Globus pallidus (tissue), 1 donor: Measurements from ENCODE around the gene STAT5B.
A peak's percentile ranks its signal among the peaks of the same experiment; 100 is the strongest.
"Not testable (repeated sequence)": the region's sequence is repeated elsewhere in the genome, so short reads cannot be mapped to it uniquely, and the experiment has no call there.

ENCODE experiments used
- DNase-seq: peaks from one replicate; pipeline ENCODE4 v3.0.0-alpha.2; 2015; ENCODE audit warnings: low spot score

Gene STAT5B

GRCh38 chr17:42305543-42306384 is 29.6 kb upstream of the STAT5B start:
- DNase-seq: no peak

DNA sequence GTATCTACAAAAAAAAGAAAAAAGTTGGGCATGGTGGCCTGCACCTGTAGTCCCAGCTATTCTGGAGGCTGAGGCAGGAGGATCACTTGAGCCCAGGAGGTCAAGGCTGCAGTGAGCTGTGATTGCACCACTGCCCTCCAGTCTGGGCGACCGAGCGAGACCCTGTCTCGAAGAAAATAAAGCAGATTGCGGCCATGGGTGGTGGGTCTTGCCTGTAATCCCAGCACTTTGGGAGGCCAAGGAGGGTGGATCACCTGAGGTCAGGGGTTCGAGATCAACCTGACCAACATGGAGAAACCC is 28.8 kb upstream of the STAT5B start:
- DNase-seq: not testable (repeated sequence)

DNA sequence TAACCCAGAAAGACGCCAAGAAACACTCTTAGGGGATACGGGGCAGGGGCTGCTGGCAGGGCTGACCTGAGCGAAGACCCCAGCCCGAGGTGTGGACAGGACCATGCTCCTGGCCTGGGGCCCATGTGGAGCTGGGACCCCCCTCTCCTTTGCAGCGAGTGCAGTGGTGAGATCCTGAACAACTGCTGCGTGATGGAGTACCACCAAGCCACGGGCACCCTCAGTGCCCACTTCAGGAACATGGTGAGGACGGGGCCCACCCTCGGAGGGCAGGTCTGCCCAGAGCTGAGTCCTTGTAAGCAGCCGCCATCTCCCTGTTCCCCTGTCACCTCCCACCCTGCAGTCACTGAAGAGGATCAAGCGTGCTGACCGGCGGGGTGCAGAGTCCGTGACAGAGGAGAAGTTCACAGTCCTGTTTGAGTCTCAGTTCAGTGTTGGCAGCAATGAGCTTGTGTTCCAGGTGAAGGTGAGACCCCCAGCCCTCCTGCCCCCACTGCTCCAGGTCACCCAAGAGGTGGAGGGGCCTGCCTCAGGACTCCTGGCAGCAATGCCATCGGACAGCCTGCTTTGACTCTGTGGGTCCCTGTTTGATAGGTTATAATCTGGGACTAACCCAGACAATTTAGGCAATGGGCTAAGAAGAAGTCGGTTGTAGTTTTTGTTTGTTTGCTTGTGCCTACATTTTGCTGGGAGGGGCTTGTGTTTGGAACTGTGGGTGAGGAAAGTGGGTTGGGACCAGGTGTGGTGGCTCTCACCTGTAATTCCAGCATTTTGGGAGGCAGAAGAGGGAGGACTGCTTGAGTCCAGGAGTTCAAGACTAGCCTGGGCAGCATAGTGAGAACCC is 28.2 kb upstream of the STAT5B start:
- DNase-seq: no peak

DNA sequence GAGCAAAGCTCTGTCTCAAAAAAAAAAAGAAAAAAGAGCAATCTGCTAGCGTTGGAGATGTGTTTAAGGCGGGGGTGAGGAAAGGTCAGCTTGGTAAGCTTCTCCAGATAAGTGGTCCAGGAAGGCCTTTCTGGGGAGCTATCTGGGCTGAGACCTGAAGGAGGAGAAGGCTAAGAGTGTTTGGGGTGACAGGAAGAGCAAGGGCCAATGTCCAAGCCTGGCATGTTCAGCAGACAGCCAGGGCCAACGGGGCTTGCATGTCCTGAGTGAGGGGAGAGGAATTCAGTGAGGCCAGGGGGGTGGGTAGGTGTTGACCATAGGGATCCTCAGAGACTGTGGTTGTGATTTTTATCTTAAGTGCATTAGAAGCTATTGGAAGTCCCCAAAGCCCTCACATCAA is 27.5 kb upstream of the STAT5B start:
- DNase-seq: no peak

DNA sequence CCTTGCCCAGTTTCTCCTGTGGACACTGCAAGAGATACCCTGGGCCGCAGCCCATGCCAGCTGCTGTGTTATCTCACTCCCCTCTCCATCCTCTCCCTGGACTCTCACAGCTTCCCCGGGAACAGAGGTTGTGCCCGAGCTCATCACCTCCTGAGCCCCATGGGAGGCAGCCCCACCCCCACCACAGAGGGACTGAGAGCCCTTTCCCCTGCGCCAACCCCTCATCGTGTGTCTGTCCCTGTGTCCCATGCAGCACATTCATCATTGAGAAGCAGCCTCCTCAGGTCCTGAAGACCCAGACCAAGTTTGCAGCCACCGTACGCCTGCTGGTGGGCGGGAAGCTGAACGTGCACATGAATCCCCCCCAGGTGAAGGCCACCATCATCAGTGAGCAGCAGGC is 24.8 kb upstream of the STAT5B start:
- DNase-seq: no peak

DNA sequence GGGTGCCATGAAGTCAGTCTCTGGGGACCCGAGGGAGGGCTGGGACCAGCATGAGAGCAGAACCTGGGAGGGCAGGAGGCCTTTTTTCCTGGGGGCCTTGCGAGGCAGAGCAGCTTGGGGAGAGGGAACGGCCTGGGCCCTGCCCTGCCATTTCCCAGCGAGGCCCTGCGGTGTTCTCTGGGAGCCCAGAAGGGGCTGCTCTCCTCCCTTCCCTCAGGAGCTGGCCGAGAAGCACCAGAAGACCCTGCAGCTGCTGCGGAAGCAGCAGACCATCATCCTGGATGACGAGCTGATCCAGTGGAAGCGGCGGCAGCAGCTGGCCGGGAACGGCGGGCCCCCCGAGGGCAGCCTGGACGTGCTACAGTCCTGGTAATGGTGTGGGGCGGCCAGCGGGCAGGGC is 23.7 kb upstream of the STAT5B start:
- DNase-seq: not testable (repeated sequence)

GRCh38 chr17:42299361-42299760 is 23.2 kb upstream of the STAT5B start:
- not testable (repeated sequence) for DNase-seq

DNA sequence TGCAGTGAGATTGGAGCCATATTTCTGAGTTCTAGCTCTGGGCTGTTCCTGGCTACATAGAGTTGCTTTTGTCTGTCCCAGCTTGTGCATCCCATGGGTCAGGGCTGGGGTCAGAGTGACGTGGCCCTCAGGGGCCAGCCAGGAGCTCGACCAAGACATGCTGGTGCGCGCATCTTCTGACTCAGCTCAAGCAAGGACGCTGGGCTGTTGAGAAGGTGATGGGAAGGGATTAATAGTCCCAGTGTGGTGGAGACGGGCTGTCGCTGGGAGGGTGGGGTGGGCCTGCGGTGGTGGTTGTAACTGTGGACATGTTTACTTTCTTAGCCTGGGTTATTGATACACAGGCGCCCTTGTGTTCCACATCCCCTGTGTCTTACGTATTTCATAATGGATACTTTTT is 21.6 kb upstream of the STAT5B start:
- DNase-seq: not testable (repeated sequence)

GRCh38 chr17:42296012-42296411 is 19.8 kb upstream of the STAT5B start:
- DNase-seq: no peak

DNA sequence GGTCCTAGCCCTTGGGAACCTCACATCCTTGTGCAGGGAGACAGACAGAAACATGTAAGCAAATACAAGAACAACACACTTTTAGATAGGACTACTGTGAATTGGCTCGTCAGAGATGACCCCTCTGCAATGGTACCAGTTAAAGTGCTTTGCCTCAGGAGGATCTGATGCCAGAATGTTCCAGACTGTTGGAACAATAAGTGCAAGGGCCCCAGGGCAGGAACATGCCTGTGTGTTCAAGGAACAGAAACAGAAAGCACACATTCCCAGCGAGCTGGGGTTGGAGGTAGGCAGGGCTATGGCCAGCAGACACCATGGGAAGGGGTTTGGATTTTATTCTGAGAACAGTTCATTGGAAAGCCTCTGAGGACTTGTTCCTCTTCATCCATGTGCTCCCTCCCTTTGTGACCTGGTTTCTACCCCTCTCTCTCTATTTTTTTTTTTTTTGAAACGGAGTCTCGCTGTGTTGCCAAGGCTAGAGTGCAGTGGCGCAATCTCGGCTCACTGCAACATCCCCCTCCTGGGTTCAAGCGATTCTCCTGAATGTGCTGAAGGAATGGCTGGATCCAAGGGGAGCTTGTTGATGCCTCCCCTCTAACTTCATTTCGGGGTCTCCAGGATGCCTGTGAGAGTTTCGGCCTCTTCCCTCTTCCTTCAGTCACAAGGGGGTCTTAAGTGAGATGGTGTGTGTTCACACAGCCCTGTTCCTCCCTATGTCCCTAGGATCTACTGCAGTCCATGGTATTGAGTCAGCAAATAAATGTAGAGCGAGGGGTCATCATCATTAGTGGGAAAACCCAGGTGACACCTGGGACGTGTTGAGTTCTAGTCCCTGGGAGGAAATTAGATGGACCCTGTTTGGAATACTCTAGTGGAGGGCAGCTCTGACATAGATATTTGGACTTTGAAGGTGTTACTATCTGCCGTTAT is 18.5 kb upstream of the STAT5B start:
- no peak for DNase-seq

GRCh38 chr17:42291129-42291528 is 14.9 kb upstream of the STAT5B start:
- no peak for DNase-seq

DNA sequence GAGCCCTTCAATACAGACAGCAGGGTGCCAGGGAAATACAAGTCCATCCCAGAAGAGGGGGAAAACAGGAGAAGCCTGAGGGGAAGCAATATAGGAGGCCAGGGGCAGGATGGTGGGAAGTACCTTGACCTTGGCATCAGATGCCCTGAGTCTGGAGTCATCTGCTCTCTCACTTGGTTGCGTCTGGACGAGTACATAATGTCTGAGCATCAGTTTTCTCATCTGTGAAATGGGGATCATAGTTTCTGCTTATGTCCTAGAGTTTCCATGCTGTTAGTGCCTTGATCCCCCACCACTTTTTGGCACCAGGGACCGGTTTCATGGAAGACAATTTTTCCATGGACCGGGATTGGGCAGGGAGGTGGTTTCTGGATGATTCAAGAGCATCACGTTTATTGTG is 14.4 kb upstream of the STAT5B start:
- no peak for DNase-seq

- DNase-seq: no peak
These were observed 13.5 kb upstream of the STAT5B start for GRCh38 chr17:42289611-42290181.

DNA sequence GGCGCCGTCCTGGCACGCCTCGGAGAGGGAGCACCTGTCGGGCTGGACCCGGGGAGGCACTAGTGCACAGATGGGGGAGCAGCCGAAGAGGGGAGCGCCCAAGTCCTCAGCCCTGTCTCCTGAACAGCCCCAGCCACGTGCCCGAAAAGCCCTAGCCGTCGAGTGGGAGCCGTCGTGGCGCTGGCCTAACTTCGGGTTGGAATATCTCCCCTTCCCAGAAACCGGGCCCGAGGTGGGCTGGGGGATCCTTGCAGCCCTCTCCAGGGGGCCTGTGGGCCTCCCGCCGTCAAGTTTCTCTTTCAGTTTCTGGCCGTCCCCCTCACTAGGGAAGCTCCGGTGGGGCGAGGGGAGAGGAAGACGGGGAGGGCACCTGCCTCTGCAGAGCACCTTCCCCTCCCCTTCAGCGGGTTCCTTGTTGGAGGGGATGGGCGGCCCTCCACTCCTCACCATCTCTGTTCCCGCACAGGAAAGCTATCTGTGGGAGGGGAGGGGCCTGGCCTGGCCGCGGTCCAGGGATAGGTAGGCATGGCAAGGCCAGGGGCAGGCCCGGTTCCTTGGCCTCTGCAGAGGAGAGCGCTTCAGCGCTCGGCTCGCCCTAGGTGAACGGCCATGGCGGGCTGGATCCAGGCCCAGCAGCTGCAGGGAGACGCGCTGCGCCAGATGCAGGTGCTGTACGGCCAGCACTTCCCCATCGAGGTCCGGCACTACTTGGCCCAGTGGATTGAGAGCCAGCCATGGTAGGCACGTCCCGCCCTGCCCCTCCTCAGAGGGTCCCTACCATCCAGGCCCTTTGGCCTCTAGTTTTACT is 12.8 kb upstream of the STAT5B start:
- no peak for DNase-seq

GRCh38 chr17:42287977-42288802 is 12.0 kb upstream of the STAT5B start, which contains the start of gene STAT5A:
Gene STAT5A (plus strand): TSS chr17:42288498. CDS start chr17:42289412, 914 bp downstream.
- peak; percentile 75 for DNase-seq

DNA sequence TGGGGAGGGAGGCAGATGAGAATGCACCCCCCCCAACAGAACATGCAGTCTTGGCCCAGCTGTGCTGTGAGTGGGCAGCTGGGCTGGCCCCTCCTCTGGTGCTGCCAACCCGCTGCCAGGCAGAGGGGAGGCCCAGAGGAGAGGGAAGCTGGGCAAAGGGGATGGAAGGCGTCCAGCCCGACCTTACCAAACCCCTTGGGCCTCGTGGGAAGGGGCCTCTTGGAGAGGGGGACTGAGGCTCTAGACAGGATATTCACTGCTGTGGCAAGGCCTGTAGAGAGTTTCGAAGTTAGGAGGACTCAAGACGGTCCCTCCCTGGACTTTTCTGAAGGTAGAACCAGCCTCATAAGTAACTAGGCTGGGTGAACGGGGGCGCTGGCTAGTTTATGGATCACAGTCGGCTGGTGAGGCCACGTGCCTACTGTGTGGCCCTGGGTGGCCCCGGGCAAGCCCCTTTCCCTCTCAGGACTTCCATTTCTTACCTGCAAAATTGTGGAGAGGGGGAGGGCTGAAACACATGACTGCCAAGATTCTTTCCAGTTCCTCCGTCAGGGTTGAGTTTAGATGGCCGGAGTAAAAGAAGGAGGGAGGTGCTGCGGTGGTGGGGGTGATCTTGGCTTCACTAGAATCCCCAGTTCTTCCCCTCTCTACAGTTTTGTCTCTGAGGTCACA is 11.2 kb upstream of the STAT5B start:
- DNase-seq: peak; percentile 78

- no peak for DNase-seq
These were observed 10.4 kb upstream of the STAT5B start for GRCh38 chr17:42286411-42287221.

DNA sequence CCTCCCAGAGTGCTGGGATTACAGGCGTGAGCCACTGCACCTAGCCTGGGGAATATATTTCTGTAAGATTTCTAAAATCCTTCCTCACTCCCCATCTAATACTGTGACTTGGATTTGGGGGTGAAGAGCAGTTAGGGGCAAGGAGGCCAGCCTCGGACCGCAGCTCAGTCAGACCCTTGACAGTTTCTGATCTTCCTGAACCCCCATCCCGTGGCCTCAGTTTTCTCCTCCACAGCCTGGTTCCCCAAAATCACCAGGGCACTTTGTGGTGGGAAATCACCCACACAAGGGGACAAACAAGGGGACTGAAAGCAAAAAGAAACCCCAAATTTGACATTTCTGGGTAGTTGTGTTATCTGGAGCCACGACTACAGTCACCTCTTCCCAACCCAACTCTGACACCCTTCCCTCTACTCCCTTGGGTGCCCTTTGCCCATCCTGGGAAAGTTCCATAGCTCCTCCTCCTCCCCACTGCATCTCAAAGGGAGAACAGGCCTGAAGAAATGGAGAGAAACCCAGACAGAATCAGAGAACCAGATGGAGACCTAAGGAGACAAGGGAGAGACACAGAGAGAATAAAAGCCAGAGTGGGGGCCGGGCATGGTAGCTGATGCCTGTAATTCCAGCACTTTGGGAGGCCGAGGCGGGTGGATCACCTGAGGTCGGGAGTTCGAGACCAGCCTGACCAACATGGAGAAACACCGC is 9.3 kb upstream of the STAT5B start:
- no peak for DNase-seq
